ENCODE data around the gene RAB10. TPM values are rescaled to one million over a fixed set of nuclear protein-coding genes. Genes with fewer than 3 reads are reported as not detected.

The RAB10 gene
- total and polyA plus RNA-seq, 9 of the 15 experiments (the other 6 are each of a cell fraction or from before 2014, with no cell fraction given) = 25.1 to 214 (median 157) TPM

DNA sequence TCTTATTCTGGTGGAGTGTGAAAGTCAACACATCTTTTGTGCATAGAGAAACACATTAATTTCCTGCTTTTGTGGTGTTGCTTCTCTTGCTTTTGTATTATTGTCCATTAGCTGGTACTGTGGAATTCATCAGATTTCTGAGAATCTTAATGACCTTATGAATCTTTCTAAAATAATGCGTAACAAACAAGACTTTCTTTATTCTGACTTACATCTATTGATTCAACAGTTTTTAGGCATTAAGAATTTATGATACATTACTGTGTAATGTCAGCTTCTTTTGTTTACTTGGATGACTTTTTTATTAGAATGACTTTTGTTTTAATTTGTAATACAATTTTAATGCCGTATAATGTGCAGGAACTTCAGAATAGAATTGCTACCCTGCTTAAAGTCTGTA is 43.4 kb downstream of the RAB10 start:
- FAIRE-seq (no peak), DNase-seq (ENCODE audit: extremely low read depth in 1 of 4, low spot score in 3 of 4) (no peak), ATAC-seq (no peak)
- 94% methylated on average over 2 of the region's 2 CpGs for WGBS (ENCODE audit: insufficient coverage, low coverage, missing lambda C conversion rate)
- Histone ChIP-seq H3K9ac (ENCODE audit: insufficient read depth in 1 of 2, low read depth in 2 of 2, low read length in 2 of 2) (no peak overlapping the region), H2AFZ (ENCODE audit: low read depth, low read length) (no peak overlapping the region), H3K9me1 (ENCODE audit: control insufficient read depth, insufficient read depth, low read length) (no peaks in the 10 kb centered on the region), H3K4me2 (ENCODE audit: insufficient read depth, low read length) (no peak overlapping the region), H3K27ac (ENCODE audit: extremely low read depth, low read depth, low read length) (no peak overlapping the region), H3K27me3 (ENCODE audit: control insufficient read depth in 2 of 2, insufficient read depth in 2 of 2, low read length in 2 of 2) (no peaks in the 10 kb centered on the region), H3K4me3 (no peak overlapping the region), H3K79me2 (ENCODE audit: control insufficient read depth, insufficient read depth, low read length) (peaks cover 99% of the 10 kb centered on the region), H4K20me1 (replicated peaks; ENCODE audit: control insufficient read depth, insufficient read depth, low read length) (0 out of 2 replicates have a peak, but pooled peaks cover 2% of the 10 kb centered on the region), H3K4me1 (replicated peaks in 1 of 2; ENCODE audit: control insufficient read depth in 2 of 2, insufficient read depth in 2 of 2, low read length in 2 of 2) (peaks cover 14 to 39% of the 10 kb centered on the region in 2 experiments; a peak in 4 of 5 replicates), H3K36me3 (ENCODE audit: control insufficient read depth, insufficient read depth, low read length) (peaks cover 33% of the 10 kb centered on the region), H3K9me3 (replicated peaks; ENCODE audit: control insufficient read depth, insufficient read depth, low read depth, low read length) (peaks cover 20% of the 10 kb centered on the region)
- ChIA-PET CTCF (ENCODE audit: low intra/inter-chr PET ratio) (no interaction called here), POLR2A (no interaction called here)
- in situ Hi-C loops (cut with MboI) = no loop called here
- BruUV-seq (replicated peaks) = no TSS peak
- intact Hi-C loops (cut with micrococcal nuclease) = no loop called here
- TF ChIP-seq NR1H2 (CRISPR knock-in tag; IDR thresholded peaks at IDR 0.05) (no peak), BRCA1 (IDR thresholded peaks at IDR 0.05) (no peak), BRCA1 (CRISPR knock-in tag; IDR thresholded peaks at IDR 0.05) (no peak), ZSCAN29 (IDR thresholded peaks at IDR 0.05) (no peak), BCL6 (CRISPR knock-in tag; IDR thresholded peaks at IDR 0.05) (no peak), SIRT6 (IDR thresholded peaks at IDR 0.05; ENCODE audit: low read depth, low read length) (no peak), XRCC3 (IDR thresholded peaks at IDR 0.05) (no peak), KLF13 (tag; IDR thresholded peaks at IDR 0.05; ENCODE audit: borderline replicate concordance, low read depth) (no peak), ZNF75A (CRISPR knock-in tag; IDR thresholded peaks at IDR 0.05) (no peak), NR4A1 (CRISPR knock-in tag; IDR thresholded peaks at IDR 0.05) (no peak), NR4A1 (tag; IDR thresholded peaks at IDR 0.05) (no peak), SMAD3 (CRISPR knock-in tag; conservative IDR thresholded peaks at IDR 0.05) (no peak), DACH1 (IDR thresholded peaks at IDR 0.05; ENCODE audit: partially characterized antibody) (no peak), PTRF (tag; IDR thresholded peaks at IDR 0.05) (no peak), RBM25 (IDR thresholded peaks at IDR 0.05; ENCODE audit: low read depth, low read length, severe bottlenecking) (no peak)
- TF ChIP-seq, protein P1, sequence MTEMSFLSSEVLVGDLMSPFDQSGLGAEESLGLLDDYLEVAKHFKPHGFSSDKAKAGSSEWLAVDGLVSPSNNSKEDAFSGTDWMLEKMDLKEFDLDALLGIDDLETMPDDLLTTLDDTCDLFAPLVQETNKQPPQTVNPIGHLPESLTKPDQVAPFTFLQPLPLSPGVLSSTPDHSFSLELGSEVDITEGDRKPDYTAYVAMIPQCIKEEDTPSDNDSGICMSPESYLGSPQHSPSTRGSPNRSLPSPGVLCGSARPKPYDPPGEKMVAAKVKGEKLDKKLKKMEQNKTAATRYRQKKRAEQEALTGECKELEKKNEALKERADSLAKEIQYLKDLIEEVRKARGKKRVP (CRISPR knock-in tag; IDR thresholded peaks at IDR 0.05) = no peak
- TF ChIP-seq, protein P2, sequence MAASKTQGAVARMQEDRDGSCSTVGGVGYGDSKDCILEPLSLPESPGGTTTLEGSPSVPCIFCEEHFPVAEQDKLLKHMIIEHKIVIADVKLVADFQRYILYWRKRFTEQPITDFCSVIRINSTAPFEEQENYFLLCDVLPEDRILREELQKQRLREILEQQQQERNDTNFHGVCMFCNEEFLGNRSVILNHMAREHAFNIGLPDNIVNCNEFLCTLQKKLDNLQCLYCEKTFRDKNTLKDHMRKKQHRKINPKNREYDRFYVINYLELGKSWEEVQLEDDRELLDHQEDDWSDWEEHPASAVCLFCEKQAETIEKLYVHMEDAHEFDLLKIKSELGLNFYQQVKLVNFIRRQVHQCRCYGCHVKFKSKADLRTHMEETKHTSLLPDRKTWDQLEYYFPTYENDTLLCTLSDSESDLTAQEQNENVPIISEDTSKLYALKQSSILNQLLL (CRISPR knock-in tag; IDR thresholded peaks at IDR 0.05; ENCODE audit: borderline replicate concordance) = no peak
- TF ChIP-seq, protein P3, sequence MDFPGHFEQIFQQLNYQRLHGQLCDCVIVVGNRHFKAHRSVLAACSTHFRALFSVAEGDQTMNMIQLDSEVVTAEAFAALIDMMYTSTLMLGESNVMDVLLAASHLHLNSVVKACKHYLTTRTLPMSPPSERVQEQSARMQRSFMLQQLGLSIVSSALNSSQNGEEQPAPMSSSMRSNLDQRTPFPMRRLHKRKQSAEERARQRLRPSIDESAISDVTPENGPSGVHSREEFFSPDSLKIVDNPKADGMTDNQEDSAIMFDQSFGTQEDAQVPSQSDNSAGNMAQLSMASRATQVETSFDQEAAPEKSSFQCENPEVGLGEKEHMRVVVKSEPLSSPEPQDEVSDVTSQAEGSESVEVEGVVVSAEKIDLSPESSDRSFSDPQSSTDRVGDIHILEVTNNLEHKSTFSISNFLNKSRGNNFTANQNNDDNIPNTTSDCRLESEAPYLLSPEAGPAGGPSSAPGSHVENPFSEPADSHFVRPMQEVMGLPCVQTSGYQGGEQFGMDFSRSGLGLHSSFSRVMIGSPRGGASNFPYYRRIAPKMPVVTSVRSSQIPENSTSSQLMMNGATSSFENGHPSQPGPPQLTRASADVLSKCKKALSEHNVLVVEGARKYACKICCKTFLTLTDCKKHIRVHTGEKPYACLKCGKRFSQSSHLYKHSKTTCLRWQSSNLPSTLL (IDR thresholded peaks at IDR 0.05) = no peak
- TF ChIP-seq, protein P4, sequence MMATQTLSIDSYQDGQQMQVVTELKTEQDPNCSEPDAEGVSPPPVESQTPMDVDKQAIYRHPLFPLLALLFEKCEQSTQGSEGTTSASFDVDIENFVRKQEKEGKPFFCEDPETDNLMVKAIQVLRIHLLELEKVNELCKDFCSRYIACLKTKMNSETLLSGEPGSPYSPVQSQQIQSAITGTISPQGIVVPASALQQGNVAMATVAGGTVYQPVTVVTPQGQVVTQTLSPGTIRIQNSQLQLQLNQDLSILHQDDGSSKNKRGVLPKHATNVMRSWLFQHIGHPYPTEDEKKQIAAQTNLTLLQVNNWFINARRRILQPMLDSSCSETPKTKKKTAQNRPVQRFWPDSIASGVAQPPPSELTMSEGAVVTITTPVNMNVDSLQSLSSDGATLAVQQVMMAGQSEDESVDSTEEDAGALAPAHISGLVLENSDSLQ (IDR thresholded peaks at IDR 0.05) = no peak
- TF ChIP-seq, protein P5, sequence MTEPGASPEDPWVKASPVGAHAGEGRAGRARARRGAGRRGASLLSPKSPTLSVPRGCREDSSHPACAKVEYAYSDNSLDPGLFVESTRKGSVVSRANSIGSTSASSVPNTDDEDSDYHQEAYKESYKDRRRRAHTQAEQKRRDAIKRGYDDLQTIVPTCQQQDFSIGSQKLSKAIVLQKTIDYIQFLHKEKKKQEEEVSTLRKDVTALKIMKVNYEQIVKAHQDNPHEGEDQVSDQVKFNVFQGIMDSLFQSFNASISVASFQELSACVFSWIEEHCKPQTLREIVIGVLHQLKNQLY (CRISPR knock-in tag; conservative IDR thresholded peaks at IDR 0.05) = no peak
